GM19324 (cell line): Measurements from ENCODE around the gene PXMP2.

ENCODE experiments used
- ATAC-seq: cut with Tn5 transposase; IDR thresholded peaks from one replicate; pipeline ENCODE4 v1.9.1; 2021; ENCODE audit warnings: mild to moderate bottlenecking, moderate library complexity; ENCODE audit not compliant: unreplicated experiment, low FRiP score

The PXMP2 gene

DNA sequence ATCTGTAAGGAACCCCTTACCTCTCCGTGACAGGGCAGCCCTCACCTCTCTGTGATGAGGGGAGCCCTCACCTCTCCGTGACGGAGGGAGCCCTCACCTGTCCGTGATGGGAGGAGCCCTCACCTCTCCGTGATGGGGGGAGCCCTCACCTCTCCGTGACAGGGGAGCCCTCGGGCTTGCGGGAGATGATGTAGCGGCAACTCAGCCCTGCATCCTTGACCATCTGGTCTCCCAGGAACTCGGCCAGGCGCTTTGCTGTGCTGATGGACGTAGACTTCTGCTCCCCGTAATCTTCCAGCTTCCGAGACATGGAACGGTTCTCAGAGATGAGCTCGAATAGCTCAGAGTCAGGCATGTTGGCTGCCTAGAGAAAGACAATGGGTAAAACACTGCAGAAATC, 28.2 kb upstream of the PXMP2 start:
- no peak for ATAC-seq

DNA sequence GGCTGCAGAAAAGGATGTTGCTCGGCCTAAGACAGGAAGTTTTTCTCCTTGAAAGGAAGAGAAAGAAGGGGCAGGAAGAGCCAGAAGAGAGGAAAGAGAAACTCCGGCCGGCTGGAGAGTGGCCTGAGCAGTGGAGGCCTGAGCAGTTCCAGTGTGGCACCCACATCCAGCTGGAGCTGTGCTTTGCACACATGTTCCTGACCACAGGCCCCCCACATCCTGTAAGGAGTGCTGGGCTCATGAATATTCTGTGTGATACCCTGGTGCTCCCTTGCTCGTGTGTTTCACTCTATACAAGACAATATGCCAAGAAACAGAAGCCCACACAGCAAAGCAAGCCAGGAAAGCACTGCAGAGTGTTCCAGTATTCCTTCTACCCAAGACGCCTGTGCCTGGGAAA, 27.3 kb upstream of the PXMP2 start:
- no peak for ATAC-seq

DNA sequence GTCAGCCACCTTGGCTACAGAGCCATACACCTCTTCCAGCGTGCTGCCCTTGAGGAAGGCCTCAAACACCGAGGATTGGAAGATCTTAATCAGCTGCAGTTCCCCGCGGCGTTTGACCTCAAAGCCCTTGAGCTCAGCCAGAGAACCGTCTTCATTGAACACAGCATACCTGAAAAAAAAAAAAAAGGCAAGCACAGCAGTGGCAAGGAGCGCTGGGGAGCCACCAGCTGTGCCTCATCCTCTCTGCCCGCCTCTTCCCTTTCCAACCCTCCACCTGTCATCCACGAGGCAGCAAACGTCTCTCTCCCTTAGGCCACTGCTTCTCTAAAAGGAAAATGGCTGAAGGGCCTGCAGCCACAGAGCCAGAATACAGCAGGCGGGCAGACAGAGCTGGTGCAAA, 26.4 kb upstream of the PXMP2 start:
- ATAC-seq = no peak

DNA sequence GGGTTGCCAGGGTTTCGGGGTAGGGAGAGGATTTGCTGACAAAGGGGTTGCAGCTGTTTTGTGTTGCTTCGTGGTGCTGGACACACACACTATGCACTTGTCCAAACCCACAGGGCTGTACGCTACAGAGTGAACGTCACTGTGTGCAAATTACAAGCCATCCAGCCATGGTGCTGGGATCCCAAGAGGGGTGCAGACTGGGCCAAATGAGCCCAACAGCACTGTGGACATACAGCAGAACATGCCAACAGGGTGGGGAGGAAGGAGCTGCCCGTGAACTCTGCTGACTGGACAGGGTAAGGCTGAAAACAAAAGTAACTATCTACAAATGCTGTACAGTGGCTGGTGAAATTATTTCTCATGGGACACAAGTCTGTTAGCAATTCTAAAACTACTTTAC, 25.4 kb upstream of the PXMP2 start:
- no peak for ATAC-seq

DNA sequence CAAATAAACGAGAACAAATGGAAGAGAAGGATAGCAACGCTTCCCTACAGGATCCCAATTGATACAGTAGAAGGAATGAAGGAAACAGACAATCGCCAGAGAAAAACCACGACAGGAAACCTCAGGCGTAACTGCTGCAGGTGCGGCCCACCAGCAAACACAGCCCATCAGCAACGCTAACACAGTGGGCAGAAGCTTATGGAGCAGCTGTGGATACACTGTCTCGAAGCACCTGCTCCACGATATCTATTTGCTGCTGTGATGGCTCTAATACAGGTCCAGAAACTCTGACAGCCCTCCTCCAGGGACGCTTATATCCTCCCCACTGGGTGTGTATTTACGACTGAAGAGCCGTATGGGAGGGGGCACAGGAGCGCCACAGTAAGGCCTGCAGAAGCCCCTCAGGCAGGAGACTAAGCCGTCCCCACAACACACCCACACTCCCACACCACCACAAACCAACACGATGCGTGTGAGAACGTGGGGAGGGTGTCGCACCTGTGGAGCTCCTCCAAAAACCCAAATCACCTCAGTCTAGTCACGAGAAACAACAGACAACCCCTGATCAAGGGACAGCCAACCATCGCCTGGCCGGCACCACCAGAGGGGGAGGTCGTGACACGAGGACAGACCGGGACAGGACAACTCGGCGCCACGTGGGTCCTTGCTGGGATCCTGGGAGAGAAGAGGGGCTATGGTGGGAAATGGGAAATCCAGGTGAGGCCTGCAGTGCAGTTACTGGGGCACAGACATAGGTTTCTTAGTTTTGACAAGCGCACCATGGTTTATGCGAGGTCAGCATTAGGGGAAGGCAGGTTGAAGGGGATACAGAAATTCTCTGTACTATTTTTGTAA, 24.3 kb upstream of the PXMP2 start:
- no peak for ATAC-seq

DNA sequence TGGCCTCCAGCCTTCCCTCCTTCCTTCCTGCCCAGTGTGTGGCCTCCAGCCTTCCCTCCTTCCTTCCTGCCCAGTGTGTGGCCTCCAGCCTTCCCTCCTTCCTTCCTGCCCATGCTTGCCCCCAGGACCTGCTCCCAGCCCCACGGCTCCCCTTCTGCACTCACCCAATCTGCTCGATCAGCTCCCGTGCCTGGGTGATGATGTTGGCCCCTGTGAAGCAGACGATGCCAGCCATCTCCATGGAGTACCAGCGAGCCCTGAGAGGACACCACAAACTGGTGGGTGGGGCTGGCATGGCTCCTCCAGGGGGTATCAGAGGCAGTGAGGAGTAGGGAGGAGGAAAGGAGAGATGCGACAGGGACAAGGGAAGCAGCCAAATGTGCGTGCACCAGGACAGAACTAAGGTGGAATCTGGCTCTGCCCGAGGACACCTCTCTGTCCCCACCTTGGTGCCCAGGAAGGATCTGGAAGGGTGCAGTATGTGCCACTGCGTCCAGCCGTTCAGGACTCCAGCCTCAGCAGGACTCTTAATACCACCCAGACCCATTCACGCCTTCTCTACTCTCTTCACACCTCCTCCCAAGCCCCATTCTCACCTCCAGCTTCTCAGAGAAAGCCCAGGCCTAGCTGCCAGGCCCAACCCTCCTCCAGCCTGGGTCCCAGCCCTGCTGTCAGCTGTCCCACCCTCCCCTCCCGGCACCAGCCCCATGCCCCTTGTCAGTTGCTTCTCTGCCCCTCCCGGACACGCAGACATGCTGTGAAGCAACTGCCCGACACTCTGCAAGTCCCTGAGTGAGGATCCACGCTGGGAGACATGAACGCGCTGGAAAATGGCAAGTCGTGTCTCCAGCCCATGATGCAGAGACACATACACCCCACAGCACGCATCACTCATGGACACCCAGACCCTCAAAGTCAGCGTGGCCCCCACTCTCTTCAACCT, 22.9 kb upstream of the PXMP2 start:
- no peak for ATAC-seq

DNA sequence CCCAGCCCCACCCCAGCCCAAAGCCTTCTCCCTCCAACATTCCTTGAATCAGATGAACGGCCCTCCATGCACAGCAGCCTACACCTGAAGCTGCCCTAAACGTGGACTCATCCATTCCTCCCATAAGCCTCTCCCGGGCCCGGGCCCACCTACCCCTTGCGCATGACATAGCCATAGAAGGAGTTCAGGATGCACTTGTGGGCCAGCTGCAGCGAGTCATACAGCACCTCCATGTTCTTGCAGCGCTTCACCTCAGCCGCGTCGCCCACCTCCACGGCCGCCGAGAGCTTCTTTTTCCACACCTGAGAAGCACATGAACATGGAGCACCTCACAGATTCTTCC, 22.3 kb upstream of the PXMP2 start:
- no peak for ATAC-seq

DNA sequence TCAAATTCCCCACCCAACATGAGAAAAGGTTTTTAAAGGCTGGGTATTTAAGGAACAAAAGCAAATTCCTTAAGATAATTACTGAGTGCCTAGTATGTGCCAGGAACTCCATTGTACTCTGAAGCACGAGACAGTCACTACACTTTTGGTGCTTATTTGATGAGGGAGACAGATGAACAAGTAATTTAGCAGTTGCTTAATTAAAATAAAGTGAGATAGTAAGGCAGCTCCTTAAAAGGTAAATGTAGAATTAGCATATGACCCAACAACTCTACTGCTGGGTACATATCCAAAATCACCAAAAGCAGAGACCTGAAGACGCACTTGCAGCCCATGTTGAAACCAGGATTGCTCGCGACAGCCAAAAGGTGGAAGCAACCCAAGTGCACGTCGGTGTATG, 21.6 kb upstream of the PXMP2 start:
- no peak for ATAC-seq

DNA sequence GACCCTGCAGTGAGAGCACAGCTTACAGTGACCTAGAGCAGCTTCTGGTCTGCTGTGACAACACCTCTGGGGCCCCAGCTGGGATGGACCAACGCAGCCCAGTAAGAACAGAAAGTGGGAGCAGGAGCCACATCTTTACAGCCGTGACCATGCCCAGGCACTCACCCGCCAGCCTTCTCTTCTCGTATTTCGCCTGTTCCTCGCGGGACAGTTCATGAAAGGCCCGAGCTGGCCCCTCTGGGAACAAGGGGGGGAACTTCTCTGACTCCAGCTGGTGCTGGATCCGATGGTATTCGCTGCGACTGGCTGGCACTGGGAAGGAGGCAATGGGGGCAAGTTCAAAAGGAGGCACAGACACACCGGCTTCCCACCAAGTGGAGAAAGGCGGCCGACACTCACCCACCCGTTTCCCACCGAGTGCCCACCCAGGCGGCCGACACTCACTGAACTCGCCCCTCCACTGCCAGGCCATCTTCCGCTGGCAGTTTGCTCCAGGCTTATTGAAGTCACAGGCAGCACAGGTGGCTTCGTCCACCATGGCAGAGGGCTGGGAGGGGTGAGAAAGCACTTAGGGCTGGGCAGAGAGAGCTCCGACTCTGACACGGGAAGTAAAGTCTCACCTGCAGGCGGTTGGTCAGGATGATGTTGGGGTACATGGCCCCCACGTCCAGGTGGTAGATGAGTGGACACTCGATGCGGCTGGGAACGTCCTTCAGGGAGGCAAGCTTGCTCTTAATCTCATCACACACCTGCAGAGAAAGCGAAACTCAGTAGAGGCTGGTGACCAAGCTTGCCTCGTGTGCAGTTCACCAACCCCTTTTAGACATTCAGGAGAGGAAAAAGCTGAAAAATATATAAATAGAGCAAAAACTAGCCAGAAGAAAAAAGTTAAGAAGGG, 18.9 kb upstream of the PXMP2 start:
- no peak for ATAC-seq

DNA sequence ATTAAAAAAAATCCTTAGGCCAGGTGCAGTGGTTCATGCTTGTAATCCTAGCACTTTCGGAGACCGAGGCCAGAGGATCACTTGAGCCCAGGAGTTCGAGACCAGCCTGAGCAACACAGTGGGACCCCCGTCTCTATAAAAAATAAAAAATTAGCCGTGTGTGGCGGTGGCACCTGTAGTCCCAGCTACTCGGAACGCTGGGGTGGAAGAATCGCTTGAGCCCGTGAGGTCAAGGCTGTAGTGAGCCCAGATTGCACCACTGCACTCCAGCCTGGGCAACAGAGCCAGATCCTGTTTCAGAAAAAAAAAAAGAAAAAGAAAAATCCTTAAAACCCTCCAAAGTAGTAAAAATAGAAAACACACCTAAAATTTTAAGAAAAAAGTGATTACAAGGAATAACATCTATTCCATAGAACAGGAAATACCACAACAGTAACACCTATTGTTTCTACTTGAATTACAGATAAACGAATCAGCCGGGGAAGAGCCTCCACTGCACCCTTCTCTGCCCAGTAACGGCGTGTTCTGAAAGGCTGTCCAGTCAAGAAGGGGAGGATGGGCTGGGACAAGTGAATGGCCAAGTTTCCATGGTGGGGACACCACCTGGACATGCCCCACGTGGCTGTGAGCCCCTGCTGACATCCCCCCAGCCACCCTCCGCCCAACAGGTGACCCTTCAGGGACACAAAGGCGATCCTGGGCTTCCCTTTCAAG, 18.1 kb upstream of the PXMP2 start:
- ATAC-seq = no peak

DNA sequence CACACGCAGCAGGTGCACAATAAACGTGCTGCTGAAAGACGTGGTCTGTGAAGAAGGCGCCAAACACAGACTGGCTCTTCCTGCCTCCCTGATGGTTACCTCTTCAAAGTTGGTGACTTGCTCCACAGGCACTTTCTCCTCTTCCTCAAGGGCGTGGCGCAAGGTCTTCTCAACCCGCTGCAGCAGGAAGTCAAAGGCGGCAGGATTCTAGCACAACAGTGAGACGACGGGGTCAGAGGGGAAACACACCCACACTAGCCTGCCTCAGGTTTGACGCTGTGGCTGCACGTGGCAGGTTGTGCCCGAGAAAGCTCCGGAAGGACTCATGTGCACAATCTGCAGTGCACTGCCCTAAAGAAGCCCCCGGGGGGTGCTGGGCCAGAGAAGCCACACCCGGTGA, 15.3 kb upstream of the PXMP2 start:
- ATAC-seq = no peak

DNA sequence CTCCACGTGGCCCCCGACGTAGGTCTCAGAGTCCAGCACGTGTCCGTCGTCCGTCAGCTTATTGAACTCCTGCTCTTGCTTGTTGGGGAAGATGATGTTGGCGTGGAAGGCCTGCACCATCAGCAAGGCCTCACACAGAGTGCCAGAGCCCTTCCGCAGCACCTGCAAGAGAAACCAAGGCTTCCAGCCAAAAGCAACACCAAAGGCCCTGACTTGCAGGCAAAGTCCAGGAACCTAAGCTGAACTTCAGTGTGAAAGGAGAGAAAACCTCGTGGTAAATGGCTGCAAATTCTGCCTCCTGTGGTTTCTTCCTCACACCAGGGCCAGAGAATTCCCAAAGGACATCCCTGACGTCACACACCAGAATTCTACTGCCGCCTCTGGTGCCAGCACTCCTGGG, 14.7 kb upstream of the PXMP2 start:
- ATAC-seq = no peak

DNA sequence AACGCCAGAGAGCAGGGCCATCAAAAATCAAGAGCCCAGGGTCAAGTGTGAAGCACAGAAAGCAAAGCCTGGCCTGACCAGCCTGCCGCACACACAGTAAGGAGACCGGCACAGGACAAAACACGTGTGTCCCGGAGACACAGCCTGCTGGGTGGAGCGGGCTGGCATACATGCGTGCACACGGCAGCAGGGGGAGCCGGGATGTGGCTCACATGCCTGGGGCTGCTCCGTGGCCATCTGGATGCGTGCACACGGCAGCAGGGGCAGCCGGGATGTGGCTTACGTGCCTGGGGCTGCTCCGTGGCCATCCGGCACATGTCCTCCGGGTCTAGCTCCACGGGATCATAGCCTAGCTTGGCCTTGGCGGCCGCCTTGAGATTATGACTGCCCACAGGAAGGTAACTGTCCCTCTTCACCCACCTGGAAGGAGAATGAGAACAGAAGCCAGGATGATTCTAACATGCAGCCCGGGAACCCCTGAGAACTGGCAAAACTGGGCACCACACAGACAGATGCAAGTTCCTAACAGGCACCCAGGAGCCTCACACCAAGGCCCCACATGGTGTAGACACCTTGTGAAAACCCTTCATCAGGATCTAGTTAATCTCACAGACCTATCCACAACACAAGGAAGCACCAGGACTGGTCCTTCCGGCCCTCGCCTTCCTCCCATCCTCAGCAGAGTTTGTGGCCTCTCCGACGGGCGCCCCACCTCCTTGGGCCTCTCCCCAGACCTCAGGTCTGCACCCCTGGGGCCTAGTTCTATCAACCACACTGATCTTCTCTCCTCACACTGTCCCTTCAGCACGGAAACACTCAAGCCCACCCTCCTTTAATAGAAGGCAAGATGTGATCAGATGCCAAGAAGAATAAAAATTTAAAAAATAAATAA, 13.9 kb upstream of the PXMP2 start:
- ATAC-seq = no peak

DNA sequence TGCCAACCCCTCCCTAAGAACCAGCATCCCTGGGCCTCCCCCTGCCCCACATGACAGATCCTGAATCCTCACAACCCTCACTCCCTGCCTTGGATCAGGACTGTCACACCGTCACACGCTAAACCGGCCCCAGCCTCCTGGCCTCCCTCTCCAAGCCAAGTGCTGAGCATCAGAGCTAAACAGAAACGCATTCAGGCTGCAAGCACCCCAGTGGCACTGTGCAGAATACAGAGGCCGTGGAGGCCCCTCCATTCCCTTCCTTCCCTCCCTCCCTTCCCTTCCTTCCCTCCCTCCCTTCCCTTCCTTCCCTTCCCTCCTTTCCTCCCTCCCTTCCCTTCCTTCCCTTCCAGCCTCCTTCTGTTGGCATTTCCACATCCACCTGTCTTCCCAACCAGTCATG, 12.8 kb upstream of the PXMP2 start:
- no peak for ATAC-seq

DNA sequence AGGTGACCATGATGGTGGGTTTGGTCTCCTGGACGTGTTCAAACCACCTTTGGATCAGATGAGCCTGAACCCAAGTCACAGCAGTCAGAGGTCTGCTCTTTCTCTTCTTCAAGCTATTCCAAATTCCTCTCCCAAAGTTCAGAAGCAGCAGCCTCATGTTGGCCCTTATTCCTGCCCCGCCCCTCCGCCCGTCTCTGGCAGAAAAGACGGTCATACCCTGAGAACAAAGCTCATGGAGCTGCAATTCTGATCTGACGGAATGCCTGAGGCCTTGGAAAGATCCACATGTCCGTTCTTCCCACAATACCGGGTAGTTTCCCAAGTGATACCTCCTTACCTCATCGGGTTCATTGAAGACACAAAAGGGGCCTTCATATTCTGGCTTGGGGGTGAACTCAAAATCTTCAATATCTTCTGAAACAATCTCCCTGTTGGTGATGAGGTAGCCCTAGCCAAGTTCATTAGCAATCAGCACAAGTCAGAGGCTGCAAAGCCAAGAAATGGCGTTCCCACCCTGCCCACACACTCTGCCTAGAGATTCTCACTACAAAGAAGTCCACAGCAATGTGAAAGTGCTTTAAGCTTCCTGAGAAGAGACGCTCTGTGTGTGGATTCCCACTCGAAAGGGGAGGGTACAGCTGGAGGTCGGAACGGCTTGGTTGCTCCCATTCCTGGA, 11.5 kb upstream of the PXMP2 start:
- no peak for ATAC-seq

DNA sequence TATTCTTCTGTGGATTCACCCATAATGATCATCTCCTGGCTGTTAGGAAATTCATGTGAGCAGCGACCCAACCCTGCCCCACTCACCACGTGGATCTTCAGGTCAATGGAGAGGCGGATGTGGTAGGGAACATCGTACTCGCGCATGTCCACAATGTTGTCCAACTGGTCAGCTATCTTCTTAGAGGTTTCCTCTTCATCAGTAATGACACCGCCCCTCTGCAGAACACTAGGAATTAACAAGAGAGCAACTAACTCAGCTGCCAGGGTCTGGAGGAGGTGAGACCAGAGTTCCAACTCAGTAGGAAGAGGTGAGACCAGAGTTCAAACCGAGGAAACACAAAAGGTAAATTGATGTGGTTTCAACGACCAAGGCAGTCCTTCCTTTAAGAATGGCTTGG, 9.9 kb upstream of the PXMP2 start:
- no peak for ATAC-seq

DNA sequence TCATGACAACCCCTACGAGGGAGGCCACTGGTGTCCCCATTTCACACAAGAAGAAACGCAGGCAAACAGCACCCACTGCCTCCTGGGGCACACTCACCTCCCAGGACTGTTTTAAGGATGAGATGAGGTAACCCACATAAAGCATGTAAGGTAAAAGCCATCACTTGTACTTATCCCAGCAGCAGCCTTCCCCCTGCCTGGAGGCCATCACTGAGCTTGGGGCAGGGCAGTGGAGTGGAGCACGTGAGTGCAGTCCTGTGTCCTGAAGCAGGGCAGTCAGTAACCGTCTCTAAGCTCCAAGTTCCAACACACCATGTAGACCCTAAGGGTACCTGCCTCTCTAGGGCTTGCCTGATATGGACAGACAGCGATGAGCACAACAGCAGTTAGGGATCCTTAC, 2.0 kb upstream of the PXMP2 start:
- no peak for ATAC-seq

DNA sequence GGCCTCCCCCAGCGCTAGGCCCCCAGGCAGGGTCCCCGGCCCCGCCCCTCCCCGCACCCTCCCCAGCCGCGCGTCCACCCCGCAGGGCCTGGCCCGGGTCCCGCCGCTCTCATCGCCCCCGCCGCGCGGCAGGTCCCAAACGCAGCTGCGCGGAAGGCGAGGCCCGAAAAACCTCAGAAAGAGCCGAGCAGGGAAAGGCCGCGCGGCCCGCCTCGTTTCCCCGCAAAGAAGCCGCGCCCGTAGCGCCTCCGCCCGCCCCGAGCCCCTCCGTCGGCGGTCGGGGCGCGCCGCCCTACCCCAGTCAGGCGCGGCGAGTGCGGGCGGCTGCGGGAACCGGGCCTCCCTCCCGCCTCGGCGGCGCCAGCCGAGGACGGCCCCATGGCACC, 569 bp upstream of the PXMP2 start:
- ATAC-seq = peak; percentile 19

DNA sequence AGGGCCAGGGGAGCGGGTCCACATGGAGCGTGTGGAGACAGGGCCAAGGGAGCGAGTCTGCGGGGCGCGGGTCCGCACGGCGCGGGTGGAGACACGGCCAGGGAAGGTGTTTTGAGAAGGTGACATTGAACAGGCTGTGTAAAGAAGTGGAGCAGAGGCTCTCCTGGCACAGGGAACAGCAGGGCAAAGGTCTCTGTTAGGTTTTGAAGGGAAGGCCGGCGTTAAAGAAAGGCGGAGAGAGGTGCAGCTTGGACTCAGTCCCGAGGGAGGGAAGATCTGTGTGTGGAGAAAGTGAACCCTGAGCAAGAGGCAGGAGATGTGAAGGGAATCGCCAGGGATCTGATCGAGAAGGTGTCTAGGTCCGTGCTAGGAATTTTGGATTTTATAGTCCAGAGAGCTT, 1.8 kb downstream of the PXMP2 start:
- no peak for ATAC-seq
